MM.1S (cell line): Measurements from ENCODE around the gene FCHO2.

Experiments used
- EZH2 ChIP-seq: fragments of 300-600 bp; sonication (generic); optimal IDR thresholded peaks from 2 replicates; pipeline ENCODE3; 2017; ENCODE audit warnings: low read depth, mild to moderate bottlenecking, antibody characterized with exemption, low read length, mixed read lengths
- TF ChIP-seq, protein P1 (sequence below): fragments of 300-600 bp; sonication (generic); IDR thresholded peaks from 2 replicates; pipeline ENCODE4 v1.5.1; 2016; ENCODE audit warnings: antibody characterized with exemption, low read length, mixed read lengths

DNA sequence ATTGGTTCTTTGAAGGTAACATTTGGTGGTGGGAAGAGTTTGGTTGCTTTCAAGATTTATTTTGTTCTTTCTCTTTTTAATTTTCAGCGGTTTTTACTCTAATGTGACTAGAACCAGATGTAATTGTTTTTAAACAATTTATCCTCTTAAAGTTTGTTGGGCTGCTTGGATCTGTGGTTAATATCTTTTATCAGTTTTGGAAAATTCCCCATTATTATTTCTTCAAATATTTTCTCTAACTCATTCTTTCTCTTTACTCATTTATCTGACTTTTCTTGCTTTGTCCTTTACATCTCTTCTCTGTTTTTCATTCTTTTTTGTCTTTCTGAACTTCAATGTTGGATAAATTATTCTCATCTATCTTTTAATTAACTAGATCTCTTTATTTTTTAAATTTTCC lies 29.9 kb downstream of the FCHO2 start:
- TF ChIP-seq, protein P1, sequence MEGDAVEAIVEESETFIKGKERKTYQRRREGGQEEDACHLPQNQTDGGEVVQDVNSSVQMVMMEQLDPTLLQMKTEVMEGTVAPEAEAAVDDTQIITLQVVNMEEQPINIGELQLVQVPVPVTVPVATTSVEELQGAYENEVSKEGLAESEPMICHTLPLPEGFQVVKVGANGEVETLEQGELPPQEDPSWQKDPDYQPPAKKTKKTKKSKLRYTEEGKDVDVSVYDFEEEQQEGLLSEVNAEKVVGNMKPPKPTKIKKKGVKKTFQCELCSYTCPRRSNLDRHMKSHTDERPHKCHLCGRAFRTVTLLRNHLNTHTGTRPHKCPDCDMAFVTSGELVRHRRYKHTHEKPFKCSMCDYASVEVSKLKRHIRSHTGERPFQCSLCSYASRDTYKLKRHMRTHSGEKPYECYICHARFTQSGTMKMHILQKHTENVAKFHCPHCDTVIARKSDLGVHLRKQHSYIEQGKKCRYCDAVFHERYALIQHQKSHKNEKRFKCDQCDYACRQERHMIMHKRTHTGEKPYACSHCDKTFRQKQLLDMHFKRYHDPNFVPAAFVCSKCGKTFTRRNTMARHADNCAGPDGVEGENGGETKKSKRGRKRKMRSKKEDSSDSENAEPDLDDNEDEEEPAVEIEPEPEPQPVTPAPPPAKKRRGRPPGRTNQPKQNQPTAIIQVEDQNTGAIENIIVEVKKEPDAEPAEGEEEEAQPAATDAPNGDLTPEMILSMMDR, result no peak
- no peak for TF ChIP-seq EZH2
